Forelimb muscle (tissue), 1 donor: Measurements from ENCODE around the gene ALG12. TPM values are rescaled to one million over a fixed set of nuclear protein-coding genes. Genes with fewer than 3 reads are reported as not detected.

Source experiments
- DNase-seq: peaks from one replicate; pipeline ENCODE4 v3.0.0-alpha.2; 2013; ENCODE audit warnings: low read depth
- polyA plus RNA-seq: library from polyadenylated mRNA; unstranded; fragments of 120-200 nt; gene quantifications from one replicate; pipeline ENCODE4 v1.2.1, GENCODE V29; 2013; ENCODE audit not compliant: insufficient read length

The ALG12 gene
- polyA plus RNA-seq, 1 donor = 10.5 TPM

DNA sequence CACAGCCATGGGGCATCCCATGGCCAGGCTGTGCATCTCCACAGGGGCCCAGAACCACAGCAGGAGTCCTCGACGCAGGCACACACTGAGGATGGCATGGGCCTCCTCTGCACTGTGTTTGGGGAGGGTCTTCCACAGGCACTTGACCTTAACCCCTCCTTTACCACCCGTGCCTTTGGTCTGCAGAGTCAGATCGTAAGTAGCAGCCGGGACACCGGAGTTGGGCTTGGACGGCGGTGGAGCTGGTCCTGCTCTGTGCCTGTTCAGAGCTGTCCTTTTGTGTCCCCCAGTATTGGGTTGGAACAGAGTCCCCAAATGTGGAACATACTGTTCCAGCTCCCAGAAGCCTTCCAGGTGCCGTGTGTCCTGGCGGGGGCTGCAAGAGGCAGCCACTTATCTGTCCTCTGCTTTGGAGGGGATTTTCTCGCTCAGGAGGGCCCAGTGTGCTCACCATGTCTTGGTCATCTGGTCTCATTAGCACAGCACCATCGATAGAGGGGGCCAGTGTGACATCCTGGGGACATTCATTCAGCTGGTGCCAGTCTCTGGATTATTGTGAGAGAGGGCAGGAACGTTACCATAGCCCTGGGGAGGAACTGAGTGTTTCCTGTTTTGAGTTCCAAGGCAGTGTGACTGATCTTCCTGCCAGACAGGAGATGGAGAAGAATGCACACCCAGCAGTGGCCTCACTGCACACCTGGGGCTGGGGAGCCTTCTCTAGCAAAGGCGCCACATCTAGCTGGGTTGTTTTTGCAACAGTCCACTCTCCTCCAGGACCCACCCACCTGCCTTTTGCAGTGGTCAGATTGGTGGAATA, 12.6 kb upstream of the ALG12 start:
- no peak for DNase-seq

GRCh38 chr22:49929994-49930575, 11.8 kb upstream of the ALG12 start:
- DNase-seq = no peak

- DNase-seq = no peak
Measured at GRCh38 chr22:49929211-49929979, 11.2 kb upstream of the ALG12 start.

GRCh38 chr22:49928555-49929210, 10.4 kb upstream of the ALG12 start:
- no peak for DNase-seq

GRCh38 chr22:49928185-49928495, 9.9 kb upstream of the ALG12 start:
- DNase-seq = no peak

DNA sequence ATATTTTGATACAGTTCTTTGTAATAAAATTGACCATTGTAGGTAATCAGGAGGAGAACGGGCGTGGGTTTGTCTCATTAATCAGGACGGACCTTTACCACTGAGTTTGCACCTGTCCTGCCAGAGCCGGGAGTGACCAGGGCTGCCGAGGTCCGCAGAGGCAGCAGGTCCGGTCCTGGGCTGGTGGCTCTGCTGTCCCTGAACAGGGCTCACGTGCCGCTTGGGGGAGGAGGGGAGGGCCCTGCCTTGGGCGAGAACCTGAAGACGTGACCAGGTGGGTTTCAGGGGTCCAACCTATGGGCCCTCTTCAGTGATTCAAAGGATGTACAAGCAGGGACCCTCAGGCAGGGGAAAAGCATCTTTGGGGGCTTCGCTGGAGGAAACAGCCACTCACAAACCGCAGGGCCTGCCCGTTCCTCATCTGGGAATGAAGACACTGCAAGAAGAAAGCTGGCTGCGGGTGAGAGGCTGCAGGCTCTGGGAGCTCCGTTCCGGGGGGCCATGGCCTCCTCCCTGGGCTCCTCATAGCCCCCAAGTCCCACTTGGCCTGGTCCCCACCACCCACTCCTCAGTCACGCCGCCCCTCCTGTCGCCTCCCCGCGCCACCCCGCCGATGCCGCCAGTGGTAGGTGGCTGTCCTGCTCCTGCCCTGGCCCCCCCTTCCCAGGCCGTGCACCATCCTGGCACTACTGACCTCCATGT, 9.4 kb upstream of the ALG12 start:
- no peak for DNase-seq

DNA sequence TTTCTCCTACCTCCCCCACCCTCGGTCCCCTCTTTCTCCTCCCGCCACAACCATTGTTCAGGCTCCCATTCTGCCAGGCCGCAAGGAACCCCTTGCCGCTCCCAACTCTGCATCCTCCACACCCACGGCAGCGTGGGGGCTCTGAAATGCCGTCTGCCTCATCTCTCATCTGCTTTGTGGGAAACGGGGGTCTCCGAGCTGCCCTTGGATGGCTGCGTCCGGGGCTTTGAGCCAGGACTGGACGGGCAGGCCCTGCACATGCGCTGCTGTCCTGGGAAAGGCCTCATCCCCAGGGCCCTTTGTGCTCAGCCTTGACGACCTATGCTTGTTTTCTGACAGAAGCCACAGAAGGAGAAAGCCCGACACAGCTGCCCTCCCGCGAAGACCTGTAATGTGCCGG, 8.7 kb upstream of the ALG12 start:
- DNase-seq = no peak

- DNase-seq = no peak
Measured at GRCh38 chr22:49925525-49926128, 7.4 kb upstream of the ALG12 start.

GRCh38 chr22:49924113-49924833, 6.0 kb upstream of the ALG12 start:
- no peak for DNase-seq

- DNase-seq = no peak
Measured at GRCh38 chr22:49923445-49923844, 5.2 kb upstream of the ALG12 start.

DNA sequence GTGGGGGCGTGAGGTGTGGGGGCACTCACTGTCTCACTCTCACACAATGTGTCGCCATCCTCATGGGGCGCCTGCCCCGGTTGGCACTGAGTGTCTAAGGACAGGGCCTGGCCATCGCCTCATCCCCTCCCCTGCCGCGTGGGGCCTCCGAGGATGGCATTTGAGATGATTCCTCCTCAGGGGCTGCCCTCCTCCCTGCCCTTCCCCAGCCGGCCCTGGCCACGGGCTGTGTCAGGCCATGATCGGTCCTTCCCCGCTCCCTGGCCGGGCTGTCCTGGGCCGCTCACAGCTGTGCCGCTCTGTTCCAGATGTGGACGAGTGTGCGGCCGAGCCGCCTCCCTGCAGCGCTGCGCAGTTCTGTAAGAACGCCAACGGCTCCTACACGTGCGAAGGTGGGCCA, 4.7 kb upstream of the ALG12 start:
- DNase-seq = no peak

DNA sequence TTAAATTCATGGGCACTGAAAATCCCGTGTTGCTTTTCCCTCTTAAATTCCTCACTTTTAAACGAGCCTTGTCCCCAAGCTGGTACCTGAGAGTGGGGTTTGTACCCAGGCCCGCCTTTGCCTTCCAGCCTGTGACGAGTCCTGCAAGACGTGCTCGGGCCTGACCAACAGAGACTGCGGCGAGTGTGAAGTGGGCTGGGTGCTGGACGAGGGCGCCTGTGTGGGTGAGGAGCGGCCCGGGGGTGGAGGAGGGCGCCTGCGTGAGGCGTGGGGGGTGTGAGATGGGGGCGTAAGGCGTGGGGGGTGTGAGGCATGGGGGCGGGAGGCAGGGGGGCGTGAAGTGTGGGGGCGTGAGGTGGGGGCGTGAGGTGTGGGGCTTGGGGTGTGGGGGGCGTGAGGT, 4.2 kb upstream of the ALG12 start:
- no peak for DNase-seq

DNA sequence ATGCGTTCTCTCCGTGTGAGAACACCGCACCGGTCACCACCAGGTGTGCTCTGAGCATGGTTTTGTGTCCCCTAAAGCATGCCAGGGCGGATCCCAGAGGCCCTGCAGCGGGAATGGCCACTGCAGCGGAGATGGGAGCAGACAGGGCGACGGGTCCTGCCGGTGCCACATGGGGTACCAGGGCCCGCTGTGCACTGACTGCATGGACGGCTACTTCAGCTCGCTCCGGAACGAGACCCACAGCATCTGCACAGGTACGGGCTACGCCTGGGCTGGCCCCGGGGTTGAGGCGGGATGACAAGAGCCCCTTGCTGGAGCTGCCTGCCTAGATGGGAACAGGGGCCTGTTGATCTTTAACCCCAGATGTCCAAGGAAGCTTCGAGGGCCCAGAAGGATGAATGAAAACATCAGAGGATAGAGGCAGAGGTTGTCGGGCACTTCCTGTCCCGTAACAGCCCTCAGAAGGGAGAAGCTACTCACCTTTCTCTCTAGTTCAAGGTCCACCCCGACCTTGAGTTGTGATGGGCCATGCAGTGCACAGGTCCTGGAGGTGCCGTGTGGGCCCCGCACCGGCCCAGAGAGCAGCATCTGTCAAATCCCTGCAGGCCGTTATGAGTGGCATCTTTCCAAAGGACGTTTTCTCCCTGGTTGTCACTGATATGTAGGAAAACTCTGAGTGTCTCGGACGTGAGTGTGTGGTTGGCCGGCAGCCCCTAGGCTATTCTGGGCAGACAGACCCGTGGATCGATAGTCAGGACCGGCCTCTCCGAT, 3.5 kb upstream of the ALG12 start:
- DNase-seq = no peak

- DNase-seq = no peak
Measured at GRCh38 chr22:49920859-49921258, 2.6 kb upstream of the ALG12 start.

DNA sequence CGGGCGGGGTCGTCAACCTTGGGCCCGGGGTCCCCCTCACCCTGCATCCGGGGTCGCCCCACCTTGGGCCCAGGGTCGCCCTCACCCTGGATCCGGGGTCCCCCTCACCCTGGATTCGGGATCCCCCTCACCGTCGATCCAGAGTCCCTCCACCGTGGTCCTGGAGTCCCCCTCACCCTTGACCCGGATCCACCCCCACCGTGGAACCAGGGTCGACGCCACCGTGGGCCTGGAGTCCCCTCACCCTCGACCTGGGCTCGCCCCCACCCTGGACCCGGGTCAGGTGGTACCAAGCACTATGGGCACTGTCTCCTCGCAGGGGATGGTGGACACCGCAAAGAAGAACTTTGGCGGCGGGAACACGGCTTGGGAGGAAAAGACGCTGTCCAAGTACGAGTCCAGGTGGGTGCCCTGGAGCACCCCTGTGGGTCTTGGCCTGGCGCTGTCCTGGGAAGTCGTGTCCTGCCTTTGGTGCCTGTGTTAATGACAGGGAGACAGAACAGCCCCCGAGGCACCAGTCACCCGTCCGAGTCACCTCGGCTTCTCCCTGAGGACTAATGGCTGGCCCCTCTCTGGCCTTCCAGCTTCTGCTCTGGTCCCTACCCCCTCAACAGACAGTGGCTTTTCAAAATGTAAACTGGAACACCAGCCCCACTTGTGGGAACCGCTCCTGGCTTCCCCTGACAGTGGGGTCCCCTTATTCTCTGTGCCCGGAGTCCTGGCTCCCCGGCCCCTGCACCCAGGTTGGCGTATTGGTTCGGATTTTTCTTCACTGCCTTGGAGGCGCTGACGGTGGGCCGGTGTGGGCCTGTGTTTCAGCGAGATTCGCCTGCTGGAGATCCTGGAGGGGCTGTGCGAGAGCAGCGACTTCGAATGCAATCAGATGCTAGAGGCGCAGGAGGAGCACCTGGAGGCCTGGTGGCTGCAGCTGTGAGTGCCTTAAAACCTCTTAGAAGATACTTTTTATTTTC, 958 bp upstream of the ALG12 start:
- DNase-seq = no peak

DNA sequence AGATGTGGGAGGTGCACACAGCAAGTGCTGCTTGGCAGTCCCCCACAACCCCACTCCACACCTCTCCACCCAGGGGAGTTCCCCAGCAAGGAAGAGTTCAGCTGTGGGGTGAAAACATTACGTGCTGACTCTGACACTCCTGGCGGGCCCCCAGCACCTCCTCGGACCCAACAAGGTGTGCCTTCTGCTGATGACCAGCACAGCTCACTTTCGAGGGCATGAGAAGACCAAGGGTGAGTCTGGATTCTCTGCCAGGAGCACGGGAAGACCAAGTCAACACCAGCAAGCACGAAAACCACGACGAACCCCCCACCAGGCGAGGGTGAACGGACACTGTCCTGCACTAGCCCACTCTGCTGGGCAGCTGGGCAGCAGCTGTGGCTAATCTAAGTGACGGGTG, 1.4 kb downstream of the ALG12 start:
- DNase-seq = no peak

DNA sequence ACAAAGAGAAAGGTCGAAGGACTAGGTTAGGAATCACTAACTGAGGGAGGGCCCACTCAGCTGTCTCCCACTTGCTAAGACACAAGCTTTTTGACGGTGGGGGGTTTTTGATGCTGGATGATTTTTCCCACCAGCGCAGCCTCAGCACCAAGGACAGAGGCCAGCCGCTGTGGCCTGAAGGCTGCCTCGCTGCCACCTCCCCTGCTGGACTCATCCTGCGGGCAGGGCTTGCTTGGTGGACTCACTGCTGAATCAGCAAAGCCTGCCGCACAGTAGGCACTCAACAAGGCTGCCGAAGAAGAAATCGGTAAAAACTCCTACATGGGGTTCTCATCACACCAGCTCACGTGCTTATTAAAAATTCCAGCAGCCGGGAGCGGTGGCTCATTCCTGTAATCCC, 2.6 kb downstream of the ALG12 start:
- DNase-seq = no peak

- no peak for DNase-seq
Measured at GRCh38 chr22:49914256-49914655, 4.0 kb downstream of the ALG12 start.

DNA sequence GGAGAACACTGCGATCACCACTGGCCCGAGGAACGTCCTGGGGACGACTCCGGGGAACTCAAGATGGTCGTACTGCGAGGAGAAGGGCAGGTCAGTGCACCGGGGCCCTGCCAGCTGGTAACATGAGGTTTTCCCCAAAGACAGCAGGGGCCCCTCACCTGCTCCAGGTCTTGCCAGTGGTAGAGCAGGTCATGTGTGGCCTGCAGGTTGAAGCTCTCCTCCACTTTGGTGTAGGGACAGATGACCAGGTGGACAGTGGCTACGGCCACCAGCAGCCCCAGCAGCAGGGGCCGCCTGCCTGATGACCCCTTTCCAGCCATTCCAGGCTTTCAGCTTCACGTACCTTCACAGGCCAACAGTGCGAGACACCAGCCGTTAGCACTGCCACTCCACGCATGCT, 4.8 kb downstream of the ALG12 start:
- no peak for DNase-seq
